NCI-H187 (cell line): ENCODE results near the gene VPS13D.

Source experiments
- DNase-seq, 2 experiments: peaks; one replicate each; lab custom pipeline; 2025; lab: John Stamatoyannopoulos, UW

Gene VPS13D

DNA sequence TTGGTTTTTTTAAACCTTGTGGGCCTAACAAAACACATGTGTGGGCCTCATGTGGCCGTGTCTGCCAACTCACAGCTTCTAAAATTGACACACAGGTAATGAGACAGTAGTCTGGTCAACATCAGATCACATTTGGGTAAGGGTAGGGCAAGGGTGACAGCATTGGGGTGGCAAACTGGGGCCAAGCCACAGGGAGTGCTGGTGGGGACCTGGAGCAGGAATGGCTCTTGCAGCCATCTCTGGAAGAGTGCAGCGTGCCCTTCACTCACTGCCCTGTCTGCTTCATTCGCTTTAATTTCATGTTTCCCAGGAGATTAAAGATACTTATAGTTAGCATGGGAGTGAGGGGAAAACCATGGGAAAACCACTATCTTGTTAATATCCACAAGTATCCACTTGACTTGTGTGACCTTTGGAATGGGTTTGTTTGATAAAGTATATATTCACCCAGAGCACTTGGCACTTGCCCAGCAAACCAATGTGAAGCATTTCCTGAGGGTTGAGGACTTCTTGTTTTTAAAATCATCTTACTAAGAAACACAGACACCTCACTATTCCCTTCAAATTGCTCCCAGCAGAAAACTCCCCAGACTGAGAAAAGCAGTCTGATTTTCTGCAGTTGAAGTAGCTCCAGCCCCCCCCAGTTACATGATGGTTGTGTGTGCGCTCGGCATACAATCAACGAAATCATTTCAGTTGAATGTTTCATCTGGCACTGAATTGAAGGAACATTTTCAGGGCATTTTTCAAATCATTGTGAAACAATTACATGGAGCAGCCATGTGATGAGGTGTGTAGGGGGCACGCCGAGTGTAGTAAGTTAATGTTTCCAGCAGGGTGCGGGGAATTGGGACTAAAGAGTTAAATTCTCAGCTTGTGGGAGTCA lies 175.7 kb downstream of the VPS13D start:
- DNase-seq: no peak

DNA sequence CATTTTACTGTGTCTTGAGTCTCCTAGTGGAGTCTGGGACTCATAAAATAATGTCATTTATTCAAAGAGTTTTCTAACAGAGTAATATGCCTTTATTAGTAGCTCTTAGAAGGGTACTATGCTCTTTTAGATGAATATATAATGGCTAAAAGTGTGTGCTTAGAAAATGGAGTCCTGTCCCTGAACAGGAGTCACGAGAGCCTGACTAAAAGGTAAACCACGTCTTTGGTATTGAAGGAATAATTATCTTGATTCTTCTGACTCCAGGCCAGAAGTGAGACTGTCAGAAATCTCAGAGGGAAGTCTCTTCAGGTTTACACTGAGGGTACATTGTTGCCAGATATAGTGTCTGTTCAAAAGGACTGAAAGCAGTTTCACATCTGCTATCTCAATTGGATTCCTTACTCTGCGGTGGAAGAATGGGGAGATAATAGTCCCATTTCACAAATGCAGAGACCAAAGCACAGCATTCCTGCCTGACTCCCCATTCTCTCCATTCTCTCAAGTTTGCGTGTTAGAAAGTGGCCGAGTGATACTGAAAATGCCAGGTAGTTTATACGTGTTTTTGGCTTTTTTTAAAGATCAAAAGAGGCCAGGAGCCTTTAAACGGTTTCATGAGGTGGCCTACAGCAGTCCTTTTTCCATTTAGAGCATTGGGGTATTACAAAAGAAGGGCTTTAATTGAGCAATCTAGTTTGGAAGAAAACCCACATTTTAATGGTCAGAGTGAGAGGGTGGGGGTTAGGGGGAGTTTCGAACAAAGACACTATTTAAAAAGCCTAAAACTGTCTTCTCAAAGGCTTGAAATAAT lies 176.6 kb downstream of the VPS13D start:
- no peak for DNase-seq

DNA sequence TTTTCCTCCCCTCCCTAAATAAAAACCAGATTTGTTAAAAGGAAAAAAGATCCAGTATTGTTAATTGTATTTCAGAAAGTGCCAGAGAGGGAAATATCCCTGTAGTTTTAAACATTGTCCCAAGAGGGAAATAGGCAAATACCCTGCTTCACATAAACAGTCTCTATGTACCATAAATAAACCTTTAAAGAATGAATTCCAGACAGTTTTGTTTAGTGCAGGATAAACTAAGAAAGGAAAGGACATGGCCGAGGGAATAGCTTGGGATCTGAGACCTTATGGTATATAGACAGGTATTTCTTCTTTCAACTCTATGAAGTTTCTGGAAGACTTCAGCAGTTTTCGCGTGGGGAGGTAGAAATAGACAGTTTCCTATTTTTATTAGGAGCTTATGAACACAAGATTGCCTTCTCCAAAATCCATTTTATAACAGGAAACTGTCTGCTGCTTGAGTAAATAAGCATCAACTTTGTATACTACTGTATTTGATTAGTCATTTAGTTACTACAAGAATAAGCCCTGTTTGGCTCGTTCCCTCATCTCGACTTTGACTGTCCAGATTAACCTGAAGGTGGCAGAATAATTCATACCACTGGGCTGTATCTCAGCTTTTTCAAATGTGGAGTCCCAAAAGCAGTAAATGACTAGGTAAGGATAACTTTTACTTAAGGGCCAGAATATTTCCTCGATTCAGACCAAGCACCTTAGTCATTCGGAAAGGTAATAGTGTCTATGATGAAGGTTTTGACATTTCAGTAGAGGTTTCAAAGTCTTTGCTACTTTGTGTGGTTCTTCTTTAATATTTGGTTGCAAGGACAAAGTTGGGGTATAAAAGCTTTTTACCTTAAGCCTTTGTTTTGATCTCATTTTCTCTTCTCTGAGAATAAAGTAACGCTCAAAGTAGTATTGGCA lies 177.5 kb downstream of the VPS13D start:
- DNase-seq: no peak

DNA sequence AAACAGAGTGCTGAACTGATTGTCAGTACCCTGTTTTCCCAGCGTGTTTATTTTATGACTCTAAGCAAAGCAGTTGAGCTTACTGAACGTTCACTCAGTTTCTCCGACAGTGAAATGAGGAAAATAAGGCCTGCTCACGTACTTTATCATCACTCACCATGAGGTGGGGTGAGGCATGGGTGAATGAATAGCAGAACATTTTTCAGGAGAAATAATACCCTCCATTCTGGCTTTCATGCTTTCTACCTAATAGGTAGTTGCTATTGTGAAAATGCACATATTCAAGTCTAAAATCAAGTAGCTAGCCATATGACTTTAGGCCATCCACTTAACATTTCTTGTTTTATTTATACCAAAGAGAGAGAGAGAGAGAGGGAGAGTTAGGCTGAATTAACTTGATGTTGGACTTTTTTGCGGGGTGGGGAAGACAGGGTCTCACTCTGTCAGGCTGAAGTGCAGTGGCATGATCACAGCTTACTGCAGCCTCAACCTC lies 178.2 kb downstream of the VPS13D start:
- no peak for DNase-seq

DNA sequence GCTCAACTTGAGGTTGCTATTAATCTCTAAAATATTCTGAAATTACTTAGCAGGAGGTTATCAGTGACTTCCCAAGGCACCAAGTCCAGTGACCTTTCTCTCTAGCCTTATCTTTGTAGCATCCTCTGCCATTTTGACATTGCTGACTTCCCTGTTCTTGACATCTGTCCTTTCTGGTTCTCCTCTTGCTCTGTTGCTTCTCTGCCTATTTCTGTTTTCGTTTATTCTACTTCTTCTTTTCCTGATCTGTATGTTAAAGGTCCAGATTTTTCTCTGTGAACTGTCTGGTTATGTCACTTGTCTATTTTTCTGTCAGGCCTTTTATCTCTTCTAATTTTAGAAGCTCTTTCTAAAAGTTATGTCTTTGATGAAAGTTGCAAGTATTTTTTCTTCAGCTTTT lies 178.8 kb downstream of the VPS13D start:
- no peak for DNase-seq

DNA sequence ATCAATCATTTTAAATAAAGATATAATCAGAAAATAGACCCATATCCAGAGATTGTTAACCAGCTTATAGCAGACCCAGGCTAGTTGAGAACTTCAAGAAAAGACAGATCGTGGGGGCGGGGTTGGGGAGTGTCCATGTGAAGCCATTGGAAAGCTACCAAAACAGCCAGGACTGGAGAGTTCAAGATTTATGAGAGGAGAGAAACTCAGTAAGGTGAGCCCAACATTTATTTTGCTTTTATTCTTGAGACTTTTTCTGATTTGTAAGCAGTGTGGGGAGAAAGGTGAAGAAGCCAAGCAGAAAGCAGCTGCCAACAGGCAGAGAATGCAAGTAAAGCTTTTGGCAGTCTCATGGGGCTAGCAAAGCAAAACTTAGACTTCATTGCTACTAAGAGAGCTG lies 179.9 kb downstream of the VPS13D start:
- no peak for DNase-seq

DNA sequence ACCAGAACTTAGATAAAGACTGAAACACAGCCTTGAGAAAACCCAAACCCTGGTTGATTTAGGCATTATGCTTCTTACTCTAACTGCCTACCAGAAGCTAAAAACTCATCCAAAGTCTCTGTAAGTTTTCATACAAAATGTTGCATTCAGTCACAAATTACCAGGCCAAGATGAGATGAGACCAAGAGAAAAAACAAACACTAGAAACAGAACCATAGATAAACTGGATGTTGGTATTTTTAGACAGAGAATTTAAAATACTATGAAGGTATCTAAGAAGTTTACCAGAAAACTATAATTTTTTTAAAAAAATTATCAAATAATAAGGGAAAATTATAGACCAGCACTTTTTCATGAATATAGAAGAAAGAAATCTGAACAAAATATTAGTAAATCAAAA lies 180.5 kb downstream of the VPS13D start:
- DNase-seq: no peak

DNA sequence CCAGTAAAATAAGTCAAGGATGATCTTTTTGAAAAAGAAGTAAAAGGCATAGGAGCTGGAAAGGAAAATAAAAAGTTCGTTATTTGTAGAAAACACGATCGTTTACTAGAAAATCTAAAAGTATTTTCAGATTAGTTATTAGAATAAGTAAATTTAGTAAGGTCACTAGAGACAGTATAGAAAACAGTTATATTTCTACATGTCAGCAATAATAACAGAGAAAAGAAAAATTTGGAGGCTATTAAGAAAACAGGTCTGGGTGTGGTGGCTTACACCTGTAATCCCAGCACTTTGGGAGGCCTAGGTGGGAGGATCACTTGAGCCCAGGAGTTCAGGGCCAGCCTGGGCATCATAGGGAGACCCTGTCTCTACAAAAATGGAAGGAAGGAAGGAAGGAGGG lies 181.3 kb downstream of the VPS13D start:
- DNase-seq: no peak

DNA sequence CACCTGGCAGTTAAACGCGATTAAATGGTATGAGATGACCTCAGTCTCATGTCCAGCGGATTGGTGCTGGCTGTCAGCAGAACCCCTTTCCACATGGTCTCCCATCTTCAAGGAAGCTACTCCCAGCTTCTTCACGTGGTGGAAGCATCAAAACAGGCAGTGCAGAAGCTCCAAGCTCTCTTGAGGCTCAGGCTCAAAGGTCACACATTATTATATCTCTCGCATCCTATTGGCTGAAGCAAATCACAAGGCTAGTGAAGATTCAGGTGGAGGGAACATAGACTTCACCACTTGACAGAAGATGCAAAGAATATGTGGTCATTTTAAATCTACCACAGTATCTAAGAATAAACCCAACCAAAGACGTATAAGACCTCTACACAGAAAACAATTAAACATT lies 181.9 kb downstream of the VPS13D start:
- DNase-seq: no peak

DNA sequence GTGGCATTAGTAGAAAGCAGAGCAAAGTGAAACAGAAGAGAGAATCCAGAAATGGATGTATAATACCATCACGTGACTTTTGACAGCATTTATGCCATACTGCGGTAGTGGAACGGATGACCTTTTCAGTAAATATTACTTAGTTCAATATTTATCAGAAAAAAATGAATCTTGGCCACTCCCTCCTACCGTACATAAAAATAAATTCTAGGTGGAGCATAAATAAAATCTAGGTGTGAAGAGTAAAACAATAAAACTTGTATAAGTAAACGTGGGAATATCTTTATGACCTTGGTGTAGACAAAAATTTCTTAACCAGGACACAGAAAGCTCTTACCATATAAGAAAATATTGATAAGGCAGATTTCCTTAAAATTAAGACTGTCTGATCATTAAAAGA lies 182.6 kb downstream of the VPS13D start:
- no peak for DNase-seq

DNA sequence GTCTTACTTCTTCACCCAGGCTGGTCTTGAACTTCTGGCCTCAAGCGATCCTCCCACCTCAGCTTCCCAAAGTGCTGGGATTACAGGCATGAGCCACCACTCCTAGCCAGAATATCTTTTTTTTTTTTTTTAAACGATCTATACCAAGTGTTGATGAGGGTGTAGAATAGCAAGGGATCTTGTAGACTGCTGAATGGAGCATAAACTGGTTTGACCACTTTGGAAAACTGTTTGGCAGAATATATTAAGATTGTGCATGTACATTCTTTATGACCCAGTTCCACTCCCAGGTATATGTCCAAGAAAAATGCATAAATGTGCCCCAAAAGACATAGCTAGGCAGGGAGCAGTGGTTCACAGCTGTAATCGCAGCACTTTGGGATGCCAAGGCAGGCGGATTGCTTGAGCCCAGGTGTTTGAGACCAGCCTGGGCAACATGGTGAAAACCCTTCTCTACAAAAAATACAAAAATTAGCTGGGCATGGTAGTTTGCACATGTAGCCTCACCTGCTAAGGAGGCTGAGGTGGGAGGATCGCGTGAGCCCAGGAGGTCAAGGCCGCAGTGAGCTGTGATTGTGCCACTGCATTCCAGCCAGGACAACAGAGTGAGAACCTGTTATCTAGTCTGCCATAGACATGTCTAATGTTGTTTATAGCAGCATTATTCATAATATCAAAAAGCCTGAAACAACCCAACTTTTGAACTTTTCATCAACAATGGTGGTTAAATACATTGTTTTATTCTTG lies 184.0 kb downstream of the VPS13D start:
- DNase-seq: no peak

DNA sequence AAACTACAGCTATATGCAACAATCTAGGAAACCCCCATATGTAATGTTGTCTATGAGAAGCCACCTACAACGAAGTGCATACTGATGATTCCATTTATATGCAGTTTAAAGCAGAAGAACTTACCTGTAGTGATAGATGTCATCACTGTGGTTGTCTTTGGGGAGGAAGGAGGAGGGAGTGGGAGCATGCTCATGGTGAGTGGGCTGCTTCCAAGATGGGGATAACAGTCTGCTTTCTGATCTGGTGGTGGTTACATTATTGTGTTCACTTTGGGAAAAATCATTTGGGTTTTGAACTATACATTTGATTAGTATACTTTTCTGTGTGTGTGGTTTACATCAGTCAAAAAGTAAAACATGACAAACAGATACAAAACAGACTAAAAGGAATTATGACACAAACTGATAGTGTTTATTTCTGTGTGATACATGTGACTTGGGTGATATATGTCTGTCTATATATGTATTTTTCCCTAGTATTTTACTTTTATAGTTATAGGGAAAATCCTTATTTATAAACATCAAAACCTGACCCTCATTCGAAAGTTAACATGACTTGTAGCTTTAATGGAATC lies 184.7 kb downstream of the VPS13D start:
- no peak for DNase-seq

DNA sequence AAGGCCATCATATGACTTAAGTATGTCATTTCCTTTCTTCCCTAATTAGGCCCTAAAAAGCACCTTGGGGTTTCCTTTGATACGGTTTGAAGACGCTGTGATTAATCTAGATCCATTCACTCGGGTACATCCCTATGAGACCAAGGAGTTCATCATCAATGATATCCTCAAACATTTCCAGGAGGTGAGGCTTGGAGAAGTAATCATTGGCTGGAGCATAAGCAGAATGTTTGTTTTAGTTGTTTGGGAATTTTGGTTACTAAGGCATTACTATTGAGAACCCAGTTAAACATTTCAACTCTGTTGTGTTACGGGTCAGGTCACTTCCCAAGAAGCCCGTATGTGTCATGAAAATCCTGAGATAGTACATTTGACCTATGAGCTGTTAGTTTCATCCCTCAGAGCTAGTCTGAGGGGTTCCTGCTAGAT lies 185.2 kb downstream of the VPS13D start:
- no peak for DNase-seq

DNA sequence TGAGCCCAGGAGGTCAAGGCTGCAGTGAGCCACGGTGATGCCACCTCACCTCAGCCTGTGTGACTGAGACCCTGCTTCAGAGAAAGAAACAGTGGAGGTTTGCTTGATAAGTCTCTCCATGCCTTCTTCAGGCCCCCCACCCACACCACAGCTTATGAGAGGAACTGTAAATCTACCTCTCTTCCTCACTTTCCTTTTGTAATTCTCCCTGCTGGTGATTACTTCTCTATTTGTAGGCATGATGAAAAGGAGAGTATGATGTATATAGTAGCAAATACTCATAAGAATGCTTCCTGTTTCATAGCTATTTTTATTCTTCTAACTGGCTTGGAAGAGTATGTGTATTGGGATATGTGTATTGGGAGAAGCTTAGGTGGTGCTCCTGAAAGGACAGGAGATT lies 186.3 kb downstream of the VPS13D start:
- no peak for DNase-seq

DNA sequence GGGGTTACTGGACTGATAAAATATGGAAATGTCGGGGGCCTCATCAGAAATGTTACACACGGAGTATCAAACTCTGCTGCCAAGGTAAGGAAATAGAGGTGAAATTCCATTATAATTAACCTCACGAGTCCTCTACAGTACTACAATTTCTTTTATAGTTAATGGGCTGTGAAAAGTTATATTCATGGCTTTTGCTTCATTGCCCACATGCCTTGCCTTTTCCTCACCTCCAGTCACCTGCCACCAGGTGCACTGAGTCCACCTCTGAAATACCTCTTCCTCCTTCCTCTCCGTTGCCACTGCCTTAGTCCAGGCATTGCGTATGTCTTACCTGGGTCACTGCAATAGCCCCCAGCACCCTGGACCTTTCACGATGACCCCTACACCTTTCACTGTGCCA lies 186.9 kb downstream of the VPS13D start:
- DNase-seq: no peak

DNA sequence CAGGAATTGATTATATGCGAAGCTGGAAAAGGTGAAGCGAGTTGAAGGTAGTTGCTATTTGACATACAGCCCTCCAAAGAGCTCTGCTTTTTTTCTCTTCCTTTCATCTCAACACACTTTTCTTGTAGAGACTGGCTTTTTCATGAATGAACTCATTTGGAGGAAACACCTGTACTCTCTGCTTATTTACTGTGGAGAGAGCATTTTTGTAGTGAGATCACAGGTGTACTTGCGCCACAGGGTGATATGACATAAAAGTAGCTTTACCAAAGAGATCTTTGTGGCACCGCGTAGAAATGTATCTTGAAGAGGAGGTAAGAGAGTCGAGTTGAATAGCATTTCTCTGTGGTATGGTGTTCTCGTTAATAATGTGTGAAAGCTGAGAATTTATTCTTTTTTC lies 187.6 kb downstream of the VPS13D start:
- DNase-seq: no peak

DNA sequence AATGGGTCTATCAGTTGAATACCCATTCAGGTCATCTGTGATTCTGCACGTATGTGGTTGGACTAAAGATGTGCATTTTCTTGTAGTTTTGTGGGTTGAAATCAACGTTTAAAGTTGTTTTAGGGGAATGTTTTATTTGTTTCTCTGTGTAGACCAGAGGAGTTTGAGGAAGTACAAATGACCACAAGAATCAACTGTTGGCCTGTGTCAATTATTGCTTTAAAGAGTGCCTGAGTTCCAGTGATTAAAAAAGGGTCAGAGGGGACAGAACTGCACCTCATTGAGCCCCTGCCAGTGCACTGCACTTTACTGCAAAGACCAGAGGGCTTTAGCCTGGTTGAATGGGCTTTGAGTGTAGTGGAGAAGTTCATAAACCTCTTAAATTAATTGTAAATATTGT lies 190.3 kb downstream of the VPS13D start:
- no peak for DNase-seq

DNA sequence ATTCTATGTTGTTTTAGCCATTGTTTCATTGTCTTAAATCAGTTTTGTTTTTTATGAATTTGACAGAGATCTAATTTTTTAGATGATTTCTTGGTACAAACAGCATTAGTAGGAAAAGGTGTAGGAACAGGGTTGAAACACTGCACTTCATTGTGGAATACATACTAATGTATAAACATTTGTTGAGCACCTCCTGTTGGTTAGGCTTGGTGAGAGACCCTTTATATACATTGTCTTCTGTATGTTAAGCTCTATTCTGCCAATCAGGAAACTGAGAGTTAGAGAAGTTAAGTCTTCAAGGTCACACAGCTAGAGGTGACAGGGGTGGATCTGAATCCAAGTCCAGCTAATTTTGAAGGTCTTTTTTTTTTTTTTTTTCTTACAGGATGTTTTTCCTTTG lies 192.7 kb downstream of the VPS13D start:
- DNase-seq: no peak

DNA sequence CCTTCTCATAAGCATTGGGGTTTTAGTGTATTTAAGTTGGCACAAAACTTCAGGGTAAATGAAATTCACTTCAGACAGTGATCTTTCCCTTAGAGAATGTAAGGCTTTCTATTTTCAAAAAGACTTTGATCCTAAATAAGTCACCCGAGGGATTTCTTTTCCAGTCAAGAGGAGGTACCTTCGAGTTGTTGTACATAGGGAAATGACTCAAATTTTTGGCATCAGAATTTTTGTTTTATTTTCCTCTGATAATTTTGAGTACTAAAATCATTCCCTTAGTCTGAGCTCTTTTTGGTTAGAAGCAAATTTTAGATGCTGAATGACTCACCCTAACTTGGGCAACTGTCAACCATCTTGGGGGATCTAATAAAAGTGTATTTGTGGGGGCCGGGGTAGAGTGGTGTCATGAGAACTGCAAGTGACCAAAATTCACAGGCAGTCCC lies 194.3 kb downstream of the VPS13D start:
- no peak for DNase-seq

DNA sequence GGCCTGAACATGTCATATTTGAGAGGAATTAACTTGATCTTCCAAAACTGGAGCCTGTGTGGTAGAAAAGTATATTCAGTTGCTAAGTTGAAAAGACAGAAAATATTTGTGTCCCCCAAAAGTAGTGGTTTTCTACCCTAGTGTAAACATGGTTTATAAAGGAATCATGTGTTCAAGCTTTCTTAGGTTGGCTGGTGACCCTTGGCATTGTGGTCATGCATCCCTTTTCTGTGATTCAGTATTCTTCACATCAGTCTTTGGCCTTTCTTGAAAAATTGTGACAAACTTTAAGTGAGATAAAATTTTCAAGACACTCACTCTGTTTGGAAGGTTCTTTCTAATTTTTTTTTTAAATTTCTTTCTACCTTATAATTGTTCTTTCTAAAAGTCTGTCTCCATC lies 195.0 kb downstream of the VPS13D start:
- DNase-seq: no peak

DNA sequence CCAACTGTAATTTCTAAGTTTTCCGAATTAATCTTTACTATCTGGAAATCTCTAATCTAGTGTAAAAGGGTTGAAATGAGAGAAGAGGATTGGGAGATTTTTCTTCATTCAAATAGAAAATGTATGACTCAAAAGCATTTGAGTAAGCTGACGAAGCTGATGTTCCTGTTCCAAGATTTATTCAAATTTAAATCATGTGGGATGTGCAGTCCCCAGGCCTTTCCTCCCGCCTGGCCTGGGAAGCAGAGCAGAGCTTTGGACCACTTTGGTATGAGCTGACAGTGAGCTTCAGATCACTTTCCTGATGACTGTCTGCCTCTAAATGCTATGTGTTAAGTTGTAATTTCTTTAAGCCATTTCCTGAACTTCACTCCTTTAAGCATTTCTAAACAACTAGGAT lies 196.2 kb downstream of the VPS13D start:
- DNase-seq: no peak
